SK-N-SH treated with all-trans-retinoic acid at 6 μM for 48 hours (cell line): ENCODE data around the gene GUCY1A2.

Experiments used
- ARNTL ChIP-seq: fragments of 450-650 bp; formaldehyde crosslinking; IDR thresholded peaks from 2 replicates; pipeline ENCODE4 v1.5.0; 2020; ENCODE audit warnings: low read depth, mild to moderate bottlenecking, moderate library complexity, borderline replicate concordance
- ESRRG ChIP-seq: fragments of 250-450 bp; sonication (Bioruptor Pico); IDR thresholded peaks from 2 replicates; pipeline ENCODE4 v1.6.1; 2021; ENCODE audit warnings: mild to moderate bottlenecking
- OSR1 ChIP-seq: fragments of 250-450 bp; sonication (Bioruptor Pico); IDR thresholded peaks from 2 replicates; pipeline ENCODE4 v1.8.0; 2022; ENCODE audit warnings: moderate library complexity, mild to moderate bottlenecking, inconsistent platforms
- PPARA ChIP-seq: fragments of 250-450 bp; sonication (Bioruptor Pico); IDR thresholded peaks from 2 replicates; pipeline ENCODE4 v1.5.0; 2020; ENCODE audit warnings: mild to moderate bottlenecking, borderline replicate concordance
- RARB ChIP-seq: fragments of 250-450 bp; sonication (Bioruptor Pico); IDR thresholded peaks from 2 replicates; pipeline ENCODE4 v1.8.0; 2021; ENCODE audit warnings: mild to moderate bottlenecking, moderate library complexity
- TCF4 ChIP-seq: fragments of 250-450 bp; sonication (Bioruptor Pico); IDR thresholded peaks from 2 replicates; pipeline ENCODE4 v1.8.0; 2021; ENCODE audit warnings: mild to moderate bottlenecking, moderate library complexity, borderline replicate concordance
- TF ChIP-seq, protein P1 (sequence below): fragments of 250-450 bp; sonication (Bioruptor Pico); IDR thresholded peaks from 2 replicates; pipeline ENCODE4 v1.8.0; 2020; ENCODE audit warnings: mild to moderate bottlenecking, moderate library complexity, borderline replicate concordance
- TF ChIP-seq, protein P2 (sequence below): fragments of 250-450 bp; sonication (Bioruptor Pico); IDR thresholded peaks from 2 replicates; pipeline ENCODE4 v1.5.1; 2020; ENCODE audit warnings: low read depth, mild to moderate bottlenecking, moderate library complexity
- TF ChIP-seq, protein P3 (sequence below): fragments of 250-450 bp; sonication (Bioruptor Pico); IDR thresholded peaks from 2 replicates; pipeline ENCODE4 v1.8.0; 2021; ENCODE audit warnings: low read depth, mild to moderate bottlenecking, moderate library complexity, borderline replicate concordance

DNA sequence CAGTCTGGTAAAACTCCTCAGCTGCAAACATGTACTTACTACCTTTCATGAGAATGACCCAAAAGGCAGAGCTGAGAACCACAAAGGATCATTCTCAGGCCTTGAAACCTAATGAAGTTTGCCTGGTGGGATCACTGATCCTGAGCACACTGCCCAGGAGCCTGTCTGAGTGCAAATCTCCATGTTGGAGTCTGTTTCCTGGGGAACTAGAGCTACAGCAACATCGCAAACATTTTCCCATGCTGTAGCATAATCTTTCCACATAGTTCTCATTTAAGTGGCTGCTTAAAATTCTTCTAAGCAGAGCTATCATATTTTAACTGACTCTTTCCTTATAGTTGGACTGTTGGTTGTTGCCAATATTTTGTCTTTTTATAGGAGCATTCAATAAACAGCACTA, 58.5 kb downstream of the GUCY1A2 start:
- TF ChIP-seq RARB (CRISPR knock-in tag) (no peak), ARNTL (CRISPR knock-in tag) (no peak), ESRRG (CRISPR knock-in tag) (no peak), PPARA (CRISPR knock-in tag) (no peak), OSR1 (CRISPR knock-in tag) (no peak), TCF4 (no peak)
- TF ChIP-seq, protein P1, sequence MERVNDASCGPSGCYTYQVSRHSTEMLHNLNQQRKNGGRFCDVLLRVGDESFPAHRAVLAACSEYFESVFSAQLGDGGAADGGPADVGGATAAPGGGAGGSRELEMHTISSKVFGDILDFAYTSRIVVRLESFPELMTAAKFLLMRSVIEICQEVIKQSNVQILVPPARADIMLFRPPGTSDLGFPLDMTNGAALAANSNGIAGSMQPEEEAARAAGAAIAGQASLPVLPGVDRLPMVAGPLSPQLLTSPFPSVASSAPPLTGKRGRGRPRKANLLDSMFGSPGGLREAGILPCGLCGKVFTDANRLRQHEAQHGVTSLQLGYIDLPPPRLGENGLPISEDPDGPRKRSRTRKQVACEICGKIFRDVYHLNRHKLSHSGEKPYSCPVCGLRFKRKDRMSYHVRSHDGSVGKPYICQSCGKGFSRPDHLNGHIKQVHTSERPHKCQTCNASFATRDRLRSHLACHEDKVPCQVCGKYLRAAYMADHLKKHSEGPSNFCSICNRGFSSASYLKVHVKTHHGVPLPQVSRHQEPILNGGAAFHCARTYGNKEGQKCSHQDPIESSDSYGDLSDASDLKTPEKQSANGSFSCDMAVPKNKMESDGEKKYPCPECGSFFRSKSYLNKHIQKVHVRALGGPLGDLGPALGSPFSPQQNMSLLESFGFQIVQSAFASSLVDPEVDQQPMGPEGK = no peak
- TF ChIP-seq, protein P2, sequence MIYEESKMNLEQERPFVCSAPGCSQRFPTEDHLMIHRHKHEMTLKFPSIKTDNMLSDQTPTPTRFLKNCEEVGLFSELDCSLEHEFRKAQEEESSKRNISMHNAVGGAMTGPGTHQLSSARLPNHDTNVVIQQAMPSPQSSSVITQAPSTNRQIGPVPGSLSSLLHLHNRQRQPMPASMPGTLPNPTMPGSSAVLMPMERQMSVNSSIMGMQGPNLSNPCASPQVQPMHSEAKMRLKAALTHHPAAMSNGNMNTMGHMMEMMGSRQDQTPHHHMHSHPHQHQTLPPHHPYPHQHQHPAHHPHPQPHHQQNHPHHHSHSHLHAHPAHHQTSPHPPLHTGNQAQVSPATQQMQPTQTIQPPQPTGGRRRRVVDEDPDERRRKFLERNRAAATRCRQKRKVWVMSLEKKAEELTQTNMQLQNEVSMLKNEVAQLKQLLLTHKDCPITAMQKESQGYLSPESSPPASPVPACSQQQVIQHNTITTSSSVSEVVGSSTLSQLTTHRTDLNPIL (CRISPR knock-in tag) = no peak
- TF ChIP-seq, protein P3, sequence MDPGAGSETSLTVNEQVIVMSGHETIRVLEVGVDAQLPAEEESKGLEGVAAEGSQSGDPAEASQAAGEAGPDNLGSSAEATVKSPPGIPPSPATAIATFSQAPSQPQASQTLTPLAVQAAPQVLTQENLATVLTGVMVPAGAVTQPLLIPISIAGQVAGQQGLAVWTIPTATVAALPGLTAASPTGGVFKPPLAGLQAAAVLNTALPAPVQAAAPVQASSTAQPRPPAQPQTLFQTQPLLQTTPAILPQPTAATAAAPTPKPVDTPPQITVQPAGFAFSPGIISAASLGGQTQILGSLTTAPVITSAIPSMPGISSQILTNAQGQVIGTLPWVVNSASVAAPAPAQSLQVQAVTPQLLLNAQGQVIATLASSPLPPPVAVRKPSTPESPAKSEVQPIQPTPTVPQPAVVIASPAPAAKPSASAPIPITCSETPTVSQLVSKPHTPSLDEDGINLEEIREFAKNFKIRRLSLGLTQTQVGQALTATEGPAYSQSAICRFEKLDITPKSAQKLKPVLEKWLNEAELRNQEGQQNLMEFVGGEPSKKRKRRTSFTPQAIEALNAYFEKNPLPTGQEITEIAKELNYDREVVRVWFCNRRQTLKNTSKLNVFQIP (CRISPR knock-in tag) = no peak
